Progenitor cell of endocrine pancreas (in vitro differentiated cells): ENCODE data around the gene POU2F3. TPM values are rescaled to one million over a fixed set of nuclear protein-coding genes. Genes with fewer than 3 reads are reported as not detected.
A peak's percentile ranks its signal among the peaks of the same experiment; 100 is the strongest.

Experiments
- DNase-seq: peaks from one replicate; pipeline ENCODE4 v3.0.0; 2021; ENCODE audit warnings: low spot score; ENCODE audit not compliant: unreplicated experiment
- H3K27ac Mint-ChIP-seq: 2 replicates; pipeline ENCODE4 v1.8.0; 2021; ENCODE audit warnings: mild to moderate bottlenecking, moderate library complexity, mixed read lengths
- H3K27me3 Mint-ChIP-seq: 2 replicates; pipeline ENCODE4 v1.8.0; 2021; ENCODE audit warnings: mixed read lengths
- H3K36me3 Mint-ChIP-seq: 2 replicates; pipeline ENCODE4 v1.8.0; 2022; ENCODE audit warnings: mixed read lengths; ENCODE audit not compliant: insufficient read depth
- H3K4me1 Mint-ChIP-seq: 2 replicates; pipeline ENCODE4 v1.8.0; 2021; ENCODE audit warnings: low read depth, mixed read lengths
- H3K4me3 Mint-ChIP-seq: 2 replicates; pipeline ENCODE4 v1.8.0; 2021; ENCODE audit warnings: low read depth, mild to moderate bottlenecking, moderate library complexity, mixed read lengths
- H3K9me3 Mint-ChIP-seq: 2 replicates; pipeline ENCODE4 v1.8.0; 2021; ENCODE audit warnings: low read depth, mixed read lengths
- total RNA-seq: library from RNA; stranded (reverse); gene quantifications from 2 replicates; pipeline ENCODE4 v1.2.1, GENCODE V29; 2021
- TF ChIP-seq, protein P1 (sequence below): fragments of 200-600 bp; sonication (generic); IDR thresholded peaks from one replicate; pipeline ENCODE4 v1.5.0; 2021; ENCODE audit warnings: antibody characterized with exemption, mild to moderate bottlenecking; ENCODE audit not compliant: unreplicated experiment

The POU2F3 gene
- total RNA-seq, 1 donor from 2014 or later: not detected

DNA sequence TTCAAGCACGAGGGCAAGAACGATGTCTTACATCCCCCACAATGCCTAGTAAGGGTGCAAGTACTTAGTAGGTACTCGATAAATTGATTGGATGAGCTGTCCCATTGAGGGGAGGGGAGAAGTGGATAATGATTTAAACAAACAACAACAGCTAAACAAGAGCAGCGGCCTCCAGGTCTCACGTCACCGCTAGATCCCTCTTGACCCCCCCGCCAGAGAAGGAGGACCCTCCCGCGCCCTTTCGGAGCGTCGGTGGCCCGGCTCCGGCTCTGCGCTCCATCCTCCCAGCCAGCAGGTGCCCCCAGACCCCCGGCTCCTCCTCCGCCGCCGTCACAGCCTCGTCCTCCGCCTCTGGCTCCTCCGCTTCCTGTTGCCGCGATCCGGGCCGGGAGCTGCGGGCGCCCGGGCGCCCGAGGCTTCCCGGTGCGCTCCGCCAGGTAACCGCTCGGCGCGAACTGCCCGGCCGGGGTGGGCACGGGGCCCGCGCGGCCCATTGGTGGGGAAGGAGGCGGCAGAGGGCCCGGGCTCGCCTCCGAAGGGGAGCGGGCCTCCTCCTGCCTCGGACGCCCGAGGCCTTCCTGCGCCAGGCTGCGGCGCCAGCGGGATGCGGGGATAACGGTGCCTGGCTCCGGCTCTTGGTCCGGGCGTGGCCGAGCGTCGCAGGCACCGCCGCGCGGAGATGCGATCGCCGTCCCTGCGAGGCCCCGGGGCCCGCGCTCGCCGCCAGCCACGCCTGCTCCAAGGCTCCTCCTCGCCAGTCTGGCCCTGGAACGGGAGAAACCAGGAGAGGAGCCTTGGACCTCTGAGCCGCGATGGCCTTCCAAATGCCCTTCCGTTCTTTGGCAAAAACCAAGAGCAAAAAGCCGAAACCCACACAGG lies 85.2 kb downstream of the POU2F3 start, which contains the start of gene TLCD5:
Gene TLCD5 (plus strand): TSS at position 368 of the 879 bp plus-strand sequence. CDS start 2,143 bp downstream, outside the sequence.
- Mint-ChIP-seq H3K27ac (peak within 1 kb of the TSS; percentile 80), H3K9me3 (no peaks in the 10 kb centered on the region), H3K4me3 (peak within 1 kb of the TSS; percentile 77), H3K4me1 (peaks cover 7% of the 10 kb centered on the region), H3K36me3 (peaks cover 3% of the 10 kb centered on the region), H3K27me3 (peaks cover 12% of the 10 kb centered on the region)
- TF ChIP-seq, protein P1, sequence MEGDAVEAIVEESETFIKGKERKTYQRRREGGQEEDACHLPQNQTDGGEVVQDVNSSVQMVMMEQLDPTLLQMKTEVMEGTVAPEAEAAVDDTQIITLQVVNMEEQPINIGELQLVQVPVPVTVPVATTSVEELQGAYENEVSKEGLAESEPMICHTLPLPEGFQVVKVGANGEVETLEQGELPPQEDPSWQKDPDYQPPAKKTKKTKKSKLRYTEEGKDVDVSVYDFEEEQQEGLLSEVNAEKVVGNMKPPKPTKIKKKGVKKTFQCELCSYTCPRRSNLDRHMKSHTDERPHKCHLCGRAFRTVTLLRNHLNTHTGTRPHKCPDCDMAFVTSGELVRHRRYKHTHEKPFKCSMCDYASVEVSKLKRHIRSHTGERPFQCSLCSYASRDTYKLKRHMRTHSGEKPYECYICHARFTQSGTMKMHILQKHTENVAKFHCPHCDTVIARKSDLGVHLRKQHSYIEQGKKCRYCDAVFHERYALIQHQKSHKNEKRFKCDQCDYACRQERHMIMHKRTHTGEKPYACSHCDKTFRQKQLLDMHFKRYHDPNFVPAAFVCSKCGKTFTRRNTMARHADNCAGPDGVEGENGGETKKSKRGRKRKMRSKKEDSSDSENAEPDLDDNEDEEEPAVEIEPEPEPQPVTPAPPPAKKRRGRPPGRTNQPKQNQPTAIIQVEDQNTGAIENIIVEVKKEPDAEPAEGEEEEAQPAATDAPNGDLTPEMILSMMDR: no peak
- DNase-seq: peak; percentile 70

DNA sequence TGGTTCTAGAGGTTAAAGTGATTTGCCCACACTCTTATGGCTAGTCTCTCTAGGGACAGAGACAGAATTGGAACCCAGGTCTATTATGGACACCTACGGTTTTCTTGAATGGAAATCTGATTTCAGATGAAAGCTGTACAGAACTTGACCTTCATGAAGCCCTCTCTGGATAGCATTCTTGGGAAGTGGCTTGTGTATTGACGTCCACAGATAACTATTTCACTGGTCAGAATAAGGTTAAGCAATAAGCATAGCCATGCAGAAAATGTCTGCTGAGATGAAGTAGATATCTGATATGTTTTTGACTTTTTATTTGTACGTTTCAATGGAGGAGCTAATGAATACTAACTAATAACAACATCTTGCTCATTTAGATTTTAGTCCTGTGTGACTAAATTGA lies 86.3 kb downstream of the POU2F3 start:
- TF ChIP-seq, protein P1: no peak
- Mint-ChIP-seq H3K9me3 (no peaks in the 10 kb centered on the region), H3K27me3 (peaks cover 12% of the 10 kb centered on the region), H3K27ac (peak overlapping the region; percentile 62), H3K36me3 (peaks cover 5% of the 10 kb centered on the region), H3K4me1 (peaks cover 7% of the 10 kb centered on the region), H3K4me3 (peak overlapping the region; percentile 77)
- no peak for DNase-seq

DNA sequence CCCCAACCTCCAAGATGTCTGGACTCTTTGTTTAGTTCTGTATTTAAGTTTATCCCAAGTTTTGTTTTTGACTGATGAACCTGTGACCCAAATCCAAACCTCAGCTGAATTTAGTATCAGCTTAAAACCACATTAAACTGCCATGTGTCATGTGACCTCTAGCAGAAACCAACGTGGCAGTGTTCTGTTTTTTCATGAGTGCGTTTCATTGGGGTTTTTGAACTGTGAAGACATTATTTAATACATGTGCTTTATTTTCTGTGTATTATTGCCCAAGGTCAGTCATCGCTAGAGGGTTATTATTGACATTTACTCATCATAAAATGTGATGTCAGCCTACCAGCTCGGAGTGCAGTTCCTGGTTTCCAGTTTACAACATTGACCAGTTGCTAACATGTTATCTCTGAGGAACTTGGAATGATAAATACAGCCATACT lies 86.9 kb downstream of the POU2F3 start:
- DNase-seq: no peak
- Mint-ChIP-seq H3K27ac (no peak overlapping the region), H3K9me3 (no peaks in the 10 kb centered on the region)

DNA sequence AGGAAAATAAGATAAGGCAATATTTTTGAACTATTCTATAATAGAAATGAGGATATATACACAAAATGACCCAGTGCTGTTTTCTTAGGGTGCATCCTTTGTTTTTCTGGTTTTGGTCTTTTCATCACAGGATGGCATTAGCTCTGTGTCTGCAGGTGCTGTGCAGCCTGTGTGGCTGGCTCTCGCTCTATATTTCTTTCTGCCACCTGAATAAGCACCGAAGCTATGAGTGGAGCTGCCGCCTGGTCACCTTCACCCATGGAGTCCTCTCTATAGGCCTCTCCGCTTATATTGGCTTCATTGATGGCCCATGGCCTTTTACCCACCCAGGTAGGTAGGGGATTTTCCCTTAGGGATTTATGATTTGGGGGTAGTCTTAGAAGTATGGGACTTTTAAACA lies 87.4 kb downstream of the POU2F3 start:
- H3K4me1 Mint-ChIP-seq: peaks cover 9% of the 10 kb centered on the region

More for the DNA sequence above, 86.9 kb downstream of the POU2F3 start:
- Mint-ChIP-seq H3K27me3 (peaks cover 12% of the 10 kb centered on the region), H3K4me1 (peaks cover 9% of the 10 kb centered on the region), H3K4me3 (peak overlapping the region; percentile 24), H3K36me3 (peaks cover 5% of the 10 kb centered on the region)
- TF ChIP-seq, protein P1: no peak

DNA sequence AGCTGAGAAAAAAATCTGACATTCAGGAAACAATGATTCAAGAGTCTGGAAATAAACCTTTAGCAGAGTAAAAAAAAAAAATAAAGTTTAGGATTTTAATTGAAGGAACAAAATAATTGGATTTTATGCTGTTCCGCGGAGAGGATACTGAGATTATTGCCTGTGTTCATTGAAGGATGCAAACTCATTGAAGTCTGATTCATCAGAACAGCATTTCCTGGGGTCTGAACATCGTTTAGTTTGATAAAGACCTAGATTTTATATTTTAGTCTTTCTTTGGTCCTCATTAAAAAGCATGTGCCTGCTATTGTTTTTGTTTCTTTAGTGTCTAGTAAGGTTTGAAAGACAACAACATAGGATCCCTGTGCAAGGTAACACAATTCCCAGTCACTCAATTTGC lies 89.6 kb downstream of the POU2F3 start:
- TF ChIP-seq, protein P1: no peak
- DNase-seq: no peak
- Mint-ChIP-seq H3K36me3 (peaks cover 5% of the 10 kb centered on the region), H3K4me1 (peaks cover 9% of the 10 kb centered on the region), H3K27ac (no peak overlapping the region), H3K27me3 (no peaks in the 10 kb centered on the region), H3K9me3 (no peaks in the 10 kb centered on the region), H3K4me3 (no peak overlapping the region)

More for the DNA sequence above, 87.4 kb downstream of the POU2F3 start:
- no peak overlapping the region for H3K4me3 Mint-ChIP-seq
- DNase-seq: no peak
- H3K9me3 Mint-ChIP-seq: no peaks in the 10 kb centered on the region
- H3K27me3 Mint-ChIP-seq: peaks cover 12% of the 10 kb centered on the region
- TF ChIP-seq, protein P1: no peak
- H3K36me3 Mint-ChIP-seq: peaks cover 5% of the 10 kb centered on the region
- H3K27ac Mint-ChIP-seq: no peak overlapping the region
